ENCODE data around the gene FBN2. TPM values are rescaled to one million over a fixed set of nuclear protein-coding genes. Genes with fewer than 3 reads are reported as not detected.

The FBN2 gene
- total RNA-seq, 4 donors from 2014 or later, result 5.4 to 14.9 (median 10.1) TPM

DNA sequence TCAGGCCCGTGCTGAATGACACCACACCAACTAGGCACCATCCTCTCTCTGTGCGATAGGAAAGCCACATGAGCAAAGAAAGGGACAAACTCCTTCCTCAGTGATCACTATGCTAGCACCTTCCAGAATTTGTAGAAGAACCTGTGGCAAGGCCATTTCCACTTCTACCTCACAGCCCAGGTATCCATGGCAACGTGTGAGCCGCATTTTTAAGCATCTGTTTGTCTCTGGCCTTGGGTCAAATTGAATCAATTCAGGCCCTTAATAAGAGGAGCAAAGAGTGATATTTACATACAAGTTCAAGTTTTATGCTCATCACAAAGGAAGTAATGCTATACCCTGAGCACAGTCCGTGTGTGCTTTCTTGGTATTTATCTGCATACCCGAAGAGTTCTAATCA, 275.1 kb downstream of the FBN2 start:
- H3K4me3 ChIP-seq, result no peak overlapping the region
- WGBS, result 87% methylated on average over 5 of the region's 6 CpGs
- DNase-seq (ENCODE audit: extremely low spot score), result no peak
- H3K36me3 ChIP-seq, result peaks cover 0 to 26% (median 7%) of the 10 kb centered on the region in 4 donors
- no peak overlapping the region for H3K27ac ChIP-seq (replicated peaks in 1 of 4)
- no peaks in the 10 kb centered on the region for H3K27me3 ChIP-seq
- H3K9me3 ChIP-seq, result no peaks in the 10 kb centered on the region
- intact Hi-C loops (cut with DNase I), result no loop called here
- TF ChIP-seq, protein P1, sequence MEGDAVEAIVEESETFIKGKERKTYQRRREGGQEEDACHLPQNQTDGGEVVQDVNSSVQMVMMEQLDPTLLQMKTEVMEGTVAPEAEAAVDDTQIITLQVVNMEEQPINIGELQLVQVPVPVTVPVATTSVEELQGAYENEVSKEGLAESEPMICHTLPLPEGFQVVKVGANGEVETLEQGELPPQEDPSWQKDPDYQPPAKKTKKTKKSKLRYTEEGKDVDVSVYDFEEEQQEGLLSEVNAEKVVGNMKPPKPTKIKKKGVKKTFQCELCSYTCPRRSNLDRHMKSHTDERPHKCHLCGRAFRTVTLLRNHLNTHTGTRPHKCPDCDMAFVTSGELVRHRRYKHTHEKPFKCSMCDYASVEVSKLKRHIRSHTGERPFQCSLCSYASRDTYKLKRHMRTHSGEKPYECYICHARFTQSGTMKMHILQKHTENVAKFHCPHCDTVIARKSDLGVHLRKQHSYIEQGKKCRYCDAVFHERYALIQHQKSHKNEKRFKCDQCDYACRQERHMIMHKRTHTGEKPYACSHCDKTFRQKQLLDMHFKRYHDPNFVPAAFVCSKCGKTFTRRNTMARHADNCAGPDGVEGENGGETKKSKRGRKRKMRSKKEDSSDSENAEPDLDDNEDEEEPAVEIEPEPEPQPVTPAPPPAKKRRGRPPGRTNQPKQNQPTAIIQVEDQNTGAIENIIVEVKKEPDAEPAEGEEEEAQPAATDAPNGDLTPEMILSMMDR (IDR thresholded peaks at IDR 0.05), result no peak
- TF ChIP-seq POLR2AphosphoS5 (IDR thresholded peaks at IDR 0.05) (no peak), POLR2A (IDR thresholded peaks at IDR 0.05; ENCODE audit: low read depth) (no peak), EP300 (IDR thresholded peaks at IDR 0.05) (no peak)
- peaks cover 6 to 24% (median 17%) of the 10 kb centered on the region in 4 donors for H3K4me1 ChIP-seq

DNA sequence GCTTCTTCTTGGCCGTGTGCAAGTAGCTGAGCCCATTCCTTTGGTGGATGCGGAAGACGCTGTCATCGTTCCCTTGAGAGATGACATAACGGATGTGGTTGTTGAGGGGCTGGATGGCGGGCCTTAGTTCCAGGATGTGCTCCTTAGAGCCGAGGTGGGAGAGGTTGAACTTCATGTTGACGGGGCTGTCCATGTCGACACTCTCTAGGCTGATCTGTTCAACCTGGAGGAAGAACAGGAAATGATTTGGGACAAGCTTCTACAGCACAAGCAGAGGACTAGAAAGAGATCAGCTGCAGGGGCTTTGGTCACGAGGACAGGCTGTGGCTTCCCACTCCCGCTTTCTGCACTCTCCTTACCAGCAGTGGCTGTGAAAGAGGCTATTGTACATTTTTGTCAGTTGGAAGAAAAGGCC, 278.4 kb downstream of the FBN2 start:
- Histone ChIP-seq H3K27me3 (no peaks in the 10 kb centered on the region), H3K4me1 (peaks cover 1 to 25% (median 14%) of the 10 kb centered on the region in 4 donors), H3K27ac (replicated peaks in 1 of 4) (no peak overlapping the region), H3K4me3 (no peak overlapping the region), H3K36me3 (peaks cover 0 to 26% (median 7%) of the 10 kb centered on the region in 4 donors), H3K9me3 (no peaks in the 10 kb centered on the region)
- intact Hi-C loops (cut with DNase I), result no loop called here
- DNase-seq (ENCODE audit: extremely low spot score), result no peak
- TF ChIP-seq, protein P1 (IDR thresholded peaks at IDR 0.05), result no peak
- no peak for TF ChIP-seq EP300 (IDR thresholded peaks at IDR 0.05)
- TF ChIP-seq POLR2A (IDR thresholded peaks at IDR 0.05; ENCODE audit: low read depth), result no peak
- no peak for TF ChIP-seq POLR2AphosphoS5 (IDR thresholded peaks at IDR 0.05)
- 75% methylated on average over 9 of the region's 11 CpGs for WGBS

DNA sequence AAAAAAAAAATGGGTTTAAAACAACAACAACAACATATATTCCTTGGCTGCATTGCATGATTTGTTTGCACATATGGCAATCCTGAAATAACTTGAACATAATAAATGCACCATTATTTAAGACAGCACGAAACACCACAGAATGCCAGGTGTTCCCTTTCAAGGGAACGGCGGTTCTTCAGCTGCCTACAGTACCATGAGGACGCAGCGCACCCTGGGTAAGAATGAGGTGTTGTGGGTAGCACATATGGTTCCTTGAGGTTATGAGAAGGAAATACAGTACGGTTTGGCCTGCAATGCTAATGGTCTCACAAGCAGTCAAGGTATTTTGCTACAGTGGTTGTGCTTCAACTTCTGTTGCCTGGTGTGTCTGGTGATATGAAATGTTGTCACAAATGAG, 279.7 kb downstream of the FBN2 start:
- Histone ChIP-seq H3K27me3 (no peaks in the 10 kb centered on the region), H3K36me3 (peaks cover 0 to 24% (median 7%) of the 10 kb centered on the region in 4 donors), H3K4me3 (no peak overlapping the region), H3K4me1 (peaks cover 0 to 15% (median 5%) of the 10 kb centered on the region in 4 donors), H3K9me3 (no peaks in the 10 kb centered on the region), H3K27ac (replicated peaks in 1 of 4) (no peak overlapping the region)
- no peak for TF ChIP-seq POLR2AphosphoS5 (IDR thresholded peaks at IDR 0.05)
- intact Hi-C loops (cut with DNase I), result no loop called here
- 89% methylated on average over 6 of the region's 6 CpGs for WGBS
- DNase-seq (ENCODE audit: extremely low spot score), result no peak

DNA sequence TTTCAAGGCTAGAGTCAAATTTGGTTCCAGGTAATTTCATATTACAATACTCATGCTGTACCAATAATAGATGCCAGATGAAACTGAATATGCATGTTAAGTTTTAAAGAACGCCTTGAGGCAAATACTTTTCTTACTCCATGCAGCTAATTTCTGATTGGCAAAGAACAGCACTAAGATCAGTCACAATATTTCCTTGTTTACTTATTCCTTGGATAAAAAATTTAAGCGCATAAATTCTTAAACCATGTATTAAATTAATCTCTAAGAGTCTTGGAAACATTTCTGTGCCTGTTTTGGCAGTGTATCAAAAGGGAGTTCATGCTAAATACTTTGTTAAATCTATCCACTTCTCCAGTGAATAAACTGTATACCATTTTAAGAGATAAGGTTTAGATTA, 281.0 kb downstream of the FBN2 start:
- intact Hi-C loops (cut with DNase I), result no loop called here
- H3K27me3 ChIP-seq, result no peaks in the 10 kb centered on the region
- no peak overlapping the region for H3K4me3 ChIP-seq
- H3K36me3 ChIP-seq, result peaks cover 0 to 12% (median 2%) of the 10 kb centered on the region in 4 donors
- no peak overlapping the region for H3K27ac ChIP-seq (replicated peaks in 1 of 4)
- 29% methylated on average over 2 of the region's 2 CpGs for WGBS
- H3K9me3 ChIP-seq, result no peaks in the 10 kb centered on the region
- H3K4me1 ChIP-seq, result peaks cover 0 to 20% (median 5%) of the 10 kb centered on the region in 4 donors
- no peak for TF ChIP-seq POLR2AphosphoS5 (IDR thresholded peaks at IDR 0.05)
- TF ChIP-seq, protein P1 (IDR thresholded peaks at IDR 0.05), result no peak
- TF ChIP-seq POLR2A (IDR thresholded peaks at IDR 0.05; ENCODE audit: low read depth), result no peak
- no peak for TF ChIP-seq EP300 (IDR thresholded peaks at IDR 0.05)
- DNase-seq (ENCODE audit: extremely low spot score), result no peak

DNA sequence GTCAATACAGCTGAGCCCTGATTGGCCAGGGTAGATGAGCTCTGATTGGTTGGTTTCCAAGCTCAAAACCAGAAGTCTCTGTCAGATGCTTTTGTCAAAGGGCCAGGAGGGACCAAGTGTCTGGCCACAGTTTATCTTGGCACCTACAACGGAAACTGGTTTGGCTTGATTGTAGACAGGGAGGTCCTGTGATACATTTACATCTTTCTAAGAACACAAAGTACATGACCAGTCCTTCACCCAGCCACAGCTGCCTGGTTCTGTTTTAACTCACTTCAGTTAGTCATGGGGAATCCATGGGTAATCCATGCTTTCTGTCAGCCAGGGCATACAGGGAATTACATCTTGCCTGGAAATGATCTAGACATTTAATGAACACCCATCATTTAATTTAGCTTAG, 283.3 kb downstream of the FBN2 start:
- H3K9me3 ChIP-seq, result no peaks in the 10 kb centered on the region
- peaks cover 0 to 20% (median 5%) of the 10 kb centered on the region in 4 donors for H3K4me1 ChIP-seq
- H3K27ac ChIP-seq (replicated peaks in 1 of 4), result no peak overlapping the region
- no peaks in the 10 kb centered on the region for H3K27me3 ChIP-seq
- WGBS, result 50% methylated on average over 1 of the region's 1 CpG
- TF ChIP-seq, protein P1 (IDR thresholded peaks at IDR 0.05), result no peak
- H3K36me3 ChIP-seq, result peaks cover 0 to 4% (median 0%) of the 10 kb centered on the region in 4 donors
- DNase-seq (ENCODE audit: extremely low spot score), result no peak
- H3K4me3 ChIP-seq, result no peak overlapping the region
- intact Hi-C loops (cut with DNase I), result no loop called here

All from esophagus muscularis mucosa (tissue), 4 donors.